ENCODE data around the gene CCND1. TPM values are rescaled to one million over a fixed set of nuclear protein-coding genes. Genes with fewer than 3 reads are reported as not detected.

The CCND1 gene
- total and polyA plus RNA-seq, 2 experiments from 2014 or later = 80.2 to 81.9 TPM

DNA sequence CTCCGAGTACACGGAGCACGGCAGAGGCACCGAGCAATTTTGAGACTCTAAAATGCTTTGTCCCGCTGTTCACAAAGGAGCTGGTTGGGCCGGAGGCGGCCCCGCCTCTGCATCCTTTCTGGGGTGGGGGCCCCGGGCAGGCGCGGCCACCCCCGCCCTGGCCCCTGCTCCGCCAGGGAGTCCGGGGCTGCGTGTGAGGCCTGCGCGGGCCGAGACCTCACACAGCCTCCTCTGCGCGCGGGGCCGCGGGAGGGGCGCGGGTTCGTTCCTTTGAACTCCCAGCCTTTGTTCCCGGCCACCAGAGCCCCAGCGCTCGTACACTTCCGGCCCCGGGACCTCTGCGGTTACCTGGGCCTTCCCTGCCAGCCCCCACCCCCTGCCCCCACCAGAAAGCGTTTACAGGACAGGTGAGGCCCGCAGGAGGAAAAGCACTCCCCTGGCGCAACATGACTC, 61.3 kb downstream of the CCND1 start:
- DNase-seq (ENCODE audit: low spot score) = peak; percentile 44
- Histone ChIP-seq H3K27ac (no peak overlapping the region), H3K79me2 (no peaks in the 10 kb centered on the region), H3K4me2 (peak overlapping the region; percentile 89), H3K4me1 (ENCODE audit: insufficient read depth) (peaks cover 54% of the 10 kb centered on the region), H3K27me3 (peaks cover 49% of the 10 kb centered on the region), H4K20me1 (ENCODE audit: insufficient read depth, poor library complexity, severe bottlenecking) (no peaks in the 10 kb centered on the region), H3K9me3 (ENCODE audit: low read depth) (no peaks in the 10 kb centered on the region), H3K36me3 (replicated peaks; ENCODE audit: insufficient read depth, low read depth) (no peaks in the 10 kb centered on the region), H3K9me2 (replicated peaks; ENCODE audit: insufficient read depth) (no peaks in the 10 kb centered on the region), H2AFZ (peak overlapping the region; percentile 31), H3K4me3 (no peak overlapping the region)
- 5% methylated on average over 23 of the region's 35 CpGs for WGBS (ENCODE audit: low lambda C conversion rate, missing lambda C conversion rate)
- TF ChIP-seq, protein P1, sequence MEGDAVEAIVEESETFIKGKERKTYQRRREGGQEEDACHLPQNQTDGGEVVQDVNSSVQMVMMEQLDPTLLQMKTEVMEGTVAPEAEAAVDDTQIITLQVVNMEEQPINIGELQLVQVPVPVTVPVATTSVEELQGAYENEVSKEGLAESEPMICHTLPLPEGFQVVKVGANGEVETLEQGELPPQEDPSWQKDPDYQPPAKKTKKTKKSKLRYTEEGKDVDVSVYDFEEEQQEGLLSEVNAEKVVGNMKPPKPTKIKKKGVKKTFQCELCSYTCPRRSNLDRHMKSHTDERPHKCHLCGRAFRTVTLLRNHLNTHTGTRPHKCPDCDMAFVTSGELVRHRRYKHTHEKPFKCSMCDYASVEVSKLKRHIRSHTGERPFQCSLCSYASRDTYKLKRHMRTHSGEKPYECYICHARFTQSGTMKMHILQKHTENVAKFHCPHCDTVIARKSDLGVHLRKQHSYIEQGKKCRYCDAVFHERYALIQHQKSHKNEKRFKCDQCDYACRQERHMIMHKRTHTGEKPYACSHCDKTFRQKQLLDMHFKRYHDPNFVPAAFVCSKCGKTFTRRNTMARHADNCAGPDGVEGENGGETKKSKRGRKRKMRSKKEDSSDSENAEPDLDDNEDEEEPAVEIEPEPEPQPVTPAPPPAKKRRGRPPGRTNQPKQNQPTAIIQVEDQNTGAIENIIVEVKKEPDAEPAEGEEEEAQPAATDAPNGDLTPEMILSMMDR (IDR thresholded peaks at IDR 0.05; ENCODE audit: poor library complexity) = no peak
- TF ChIP-seq EZH2phosphoT487 (IDR thresholded peaks at IDR 0.05; ENCODE audit: low read depth, severe bottlenecking, unreplicated experiment) (no peak), EZH2 (IDR thresholded peaks at IDR 0.05; ENCODE audit: borderline replicate concordance) (no peak)

DNA sequence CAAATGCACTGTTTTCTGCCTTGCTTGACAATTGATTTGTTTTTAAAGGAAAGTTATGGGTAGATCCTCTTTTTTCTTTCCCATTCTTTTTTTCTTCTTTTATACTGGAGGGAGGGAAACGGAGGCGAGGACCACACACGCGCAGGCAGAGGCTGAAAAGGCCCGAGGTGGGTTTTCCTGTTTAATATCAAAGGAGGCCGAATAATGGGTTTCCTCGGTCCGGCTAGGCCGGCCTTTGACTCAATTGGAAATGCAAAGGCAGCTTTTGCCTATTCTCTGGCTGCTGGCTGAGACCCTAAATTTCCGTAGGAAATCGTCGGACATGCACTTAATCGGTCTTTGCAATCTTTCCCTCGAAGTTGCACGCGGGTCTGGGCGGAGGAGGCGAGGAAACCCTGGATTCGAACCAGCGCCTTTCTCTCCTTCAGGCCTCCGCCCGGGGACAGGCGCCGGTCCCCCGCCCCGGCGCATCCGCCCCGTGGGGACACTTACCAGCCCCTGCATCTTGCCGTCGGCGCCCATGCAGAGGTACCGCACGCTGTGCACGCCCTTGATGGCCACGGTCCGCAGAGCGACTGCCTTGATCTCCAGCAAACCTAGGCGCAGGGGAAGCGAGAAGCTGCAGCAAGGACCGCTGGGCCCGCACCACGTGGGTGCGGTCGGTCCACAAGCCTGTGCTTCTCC, 62.0 kb downstream of the CCND1 start:
- peak; percentile 25 for TF ChIP-seq EZH2phosphoT487 (IDR thresholded peaks at IDR 0.05; ENCODE audit: low read depth, severe bottlenecking, unreplicated experiment)
- peak; percentile 88 for TF ChIP-seq EZH2 (IDR thresholded peaks at IDR 0.05; ENCODE audit: borderline replicate concordance)
- TF ChIP-seq, protein P1 (IDR thresholded peaks at IDR 0.05; ENCODE audit: poor library complexity) = no peak
- no peak for DNase-seq (ENCODE audit: low spot score)
- Histone ChIP-seq H3K36me3 (replicated peaks; ENCODE audit: insufficient read depth, low read depth) (no peaks in the 10 kb centered on the region), H2AFZ (no peak overlapping the region), H3K9me3 (ENCODE audit: low read depth) (no peaks in the 10 kb centered on the region), H3K4me3 (no peak overlapping the region), H3K9me2 (replicated peaks; ENCODE audit: insufficient read depth) (no peaks in the 10 kb centered on the region), H4K20me1 (ENCODE audit: insufficient read depth, poor library complexity, severe bottlenecking) (no peaks in the 10 kb centered on the region), H3K27ac (no peak overlapping the region), H3K79me2 (no peaks in the 10 kb centered on the region), H3K27me3 (peaks cover 49% of the 10 kb centered on the region), H3K4me2 (peak overlapping the region; percentile 89), H3K4me1 (ENCODE audit: insufficient read depth) (peaks cover 54% of the 10 kb centered on the region)
- 9% methylated on average over 43 of the region's 45 CpGs for WGBS (ENCODE audit: low lambda C conversion rate, missing lambda C conversion rate)

DNA sequence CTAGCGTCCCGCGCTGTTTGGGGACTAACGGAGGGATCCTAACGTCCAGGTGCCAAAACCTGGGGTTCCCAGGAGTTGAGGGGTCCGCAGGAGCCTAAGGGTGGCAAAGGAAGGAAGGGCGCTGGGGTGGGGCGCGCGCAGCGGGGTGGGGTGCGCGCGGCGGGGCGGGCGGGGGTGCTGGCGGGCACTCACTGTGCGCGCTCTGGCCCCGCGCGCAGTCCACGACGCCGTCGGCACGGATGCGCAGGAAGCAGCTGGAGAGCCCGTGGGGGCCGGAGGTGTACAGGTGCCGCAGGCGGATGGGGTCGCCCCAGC, 62.5 kb downstream of the CCND1 start:
- Histone ChIP-seq H3K27me3 (peaks cover 49% of the 10 kb centered on the region), H3K4me2 (peak overlapping the region; percentile 89), H3K79me2 (no peaks in the 10 kb centered on the region), H3K36me3 (replicated peaks; ENCODE audit: insufficient read depth, low read depth) (no peaks in the 10 kb centered on the region), H3K4me1 (ENCODE audit: insufficient read depth) (peaks cover 54% of the 10 kb centered on the region), H2AFZ (no peak overlapping the region), H3K4me3 (no peak overlapping the region), H3K27ac (no peak overlapping the region), H3K9me3 (ENCODE audit: low read depth) (no peaks in the 10 kb centered on the region), H4K20me1 (ENCODE audit: insufficient read depth, poor library complexity, severe bottlenecking) (no peaks in the 10 kb centered on the region), H3K9me2 (replicated peaks; ENCODE audit: insufficient read depth) (no peaks in the 10 kb centered on the region)
- no peak for DNase-seq (ENCODE audit: low spot score)
- 2% methylated on average over 7 of the region's 34 CpGs for WGBS (ENCODE audit: low lambda C conversion rate, missing lambda C conversion rate)
- TF ChIP-seq, protein P1 (IDR thresholded peaks at IDR 0.05; ENCODE audit: poor library complexity) = no peak
- TF ChIP-seq EZH2 (IDR thresholded peaks at IDR 0.05; ENCODE audit: borderline replicate concordance) = no peak
- no peak for TF ChIP-seq EZH2phosphoT487 (IDR thresholded peaks at IDR 0.05; ENCODE audit: low read depth, severe bottlenecking, unreplicated experiment)

Other genes with a start within 250 kb of the CCND1 start
- gene LINC01488, start 159.5 kb upstream of the CCND1 start, total RNA-seq = 0.27 and 0.64 TPM in 2 replicates
- 0.59 and 0.71 TPM in 2 replicates for gene LINC01488, start 159.5 kb upstream of the CCND1 start, polyA plus RNA-seq
- gene LTO1, start 34.2 kb downstream of the CCND1 start, total RNA-seq = 13.4 and 32.9 TPM in 2 replicates
- 12.6 and 19.6 TPM in 2 replicates for gene LTO1, start 34.2 kb downstream of the CCND1 start, polyA plus RNA-seq
- 0.16 and 1.0 TPM in 2 replicates for gene FGF19, start 62.9 kb downstream of the CCND1 start, total RNA-seq
- gene FGF19, start 62.9 kb downstream of the CCND1 start, polyA plus RNA-seq = not detected in 2 replicates
- not detected in 2 replicates for gene FGF4, start 134.2 kb downstream of the CCND1 start, total RNA-seq
- gene FGF4, start 134.2 kb downstream of the CCND1 start, polyA plus RNA-seq = not detected in 2 replicates
- gene FGF3, start 178.3 kb downstream of the CCND1 start, total RNA-seq = not detected in 2 replicates
- gene FGF3, start 178.3 kb downstream of the CCND1 start, polyA plus RNA-seq = not detected in 2 replicates

All from hepatocyte (in vitro differentiated cells).